ENCODE data around the gene SLC2A4RG. TPM values are rescaled to one million over a fixed set of nuclear protein-coding genes. Genes with fewer than 3 reads are reported as not detected.
"Not testable (repeated sequence)": the region's sequence is repeated elsewhere in the genome, so short reads cannot be mapped to it uniquely, and the experiment has no call there.

The SLC2A4RG gene
- total RNA-seq, 1 experiment from 2014 or later: 88.0 TPM

DNA sequence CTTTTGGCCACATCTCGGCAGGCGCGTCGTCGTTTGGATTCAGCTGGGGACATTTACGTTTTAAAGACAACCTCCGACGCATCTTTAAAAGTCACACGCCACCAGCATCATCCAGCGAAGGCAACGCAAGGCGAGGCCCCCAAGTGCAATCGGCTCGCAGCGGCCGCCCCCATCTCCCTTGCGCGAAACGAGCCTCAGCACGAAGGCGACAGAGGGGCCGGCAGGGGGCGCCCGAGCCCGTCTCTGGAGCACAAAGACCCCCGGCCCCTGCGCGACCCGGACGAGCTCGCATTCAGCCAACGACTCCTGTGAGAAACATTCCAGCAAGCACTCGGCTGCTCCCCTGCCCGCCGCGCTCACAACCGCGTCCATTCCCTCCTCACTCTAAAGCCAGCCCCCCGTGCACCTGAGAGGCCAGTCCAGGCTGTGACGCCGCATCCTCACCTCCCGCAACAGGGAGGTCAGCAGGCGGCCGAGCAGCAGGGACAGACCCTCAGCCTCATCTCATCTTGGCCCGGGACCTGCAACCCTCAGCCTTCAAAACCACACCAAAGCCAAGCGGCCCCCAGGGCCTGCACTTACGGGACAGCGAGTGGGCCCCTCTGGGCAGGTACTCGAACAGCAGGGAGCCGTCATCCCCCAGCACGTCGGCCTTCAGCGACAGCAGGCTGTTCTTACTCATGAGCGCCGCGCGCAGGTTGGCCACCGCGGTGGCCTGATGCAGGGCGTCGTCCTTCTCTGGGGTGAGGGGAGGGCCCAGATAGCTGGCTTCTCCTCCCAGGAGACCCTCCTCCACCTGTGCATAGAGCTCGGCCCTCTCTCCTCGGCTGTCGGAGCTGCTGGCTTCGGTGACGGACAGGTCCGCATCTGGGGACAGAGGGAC, 35.8 kb downstream of the SLC2A4RG start:
- DNase-seq (ENCODE audit: low spot score): no peak

DNA sequence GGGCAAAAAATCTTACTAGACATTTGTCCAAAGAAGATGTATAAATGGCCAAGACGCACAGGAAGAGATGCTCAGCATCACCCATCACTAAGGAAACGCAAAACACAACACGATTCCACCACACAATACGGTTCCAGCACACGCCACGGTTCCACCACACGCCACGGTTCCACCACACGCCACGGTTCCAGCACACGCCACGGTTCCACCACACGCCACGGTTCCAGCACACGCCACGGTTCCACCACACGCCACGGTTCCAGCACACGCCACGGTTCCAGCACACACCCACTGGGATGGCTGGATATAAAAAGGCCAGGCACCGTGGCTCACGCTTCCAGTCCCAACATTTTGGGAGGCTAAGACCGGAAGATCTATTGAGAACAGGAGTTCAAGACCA, 37.3 kb downstream of the SLC2A4RG start:
- DNase-seq (ENCODE audit: low spot score): not testable (repeated sequence)

DNA sequence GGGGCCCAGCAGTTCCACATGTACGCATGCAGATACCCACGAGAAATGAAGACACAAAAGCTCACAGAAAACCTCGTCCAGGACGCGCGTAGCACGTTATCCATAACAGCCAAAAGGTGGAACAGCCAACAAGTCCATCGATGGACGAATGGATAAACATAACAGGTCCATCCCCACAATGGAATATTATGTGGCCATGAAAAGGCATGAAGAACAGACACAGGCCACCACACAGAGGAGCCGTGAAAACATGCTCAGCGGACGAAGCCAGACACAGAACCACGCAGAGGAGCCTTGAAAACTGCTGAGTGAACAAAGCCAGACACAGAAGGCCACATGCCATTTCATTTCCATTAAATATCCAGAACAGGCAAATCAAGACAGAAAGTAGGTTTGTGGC, 38.0 kb downstream of the SLC2A4RG start:
- DNase-seq (ENCODE audit: low spot score): no peak

DNA sequence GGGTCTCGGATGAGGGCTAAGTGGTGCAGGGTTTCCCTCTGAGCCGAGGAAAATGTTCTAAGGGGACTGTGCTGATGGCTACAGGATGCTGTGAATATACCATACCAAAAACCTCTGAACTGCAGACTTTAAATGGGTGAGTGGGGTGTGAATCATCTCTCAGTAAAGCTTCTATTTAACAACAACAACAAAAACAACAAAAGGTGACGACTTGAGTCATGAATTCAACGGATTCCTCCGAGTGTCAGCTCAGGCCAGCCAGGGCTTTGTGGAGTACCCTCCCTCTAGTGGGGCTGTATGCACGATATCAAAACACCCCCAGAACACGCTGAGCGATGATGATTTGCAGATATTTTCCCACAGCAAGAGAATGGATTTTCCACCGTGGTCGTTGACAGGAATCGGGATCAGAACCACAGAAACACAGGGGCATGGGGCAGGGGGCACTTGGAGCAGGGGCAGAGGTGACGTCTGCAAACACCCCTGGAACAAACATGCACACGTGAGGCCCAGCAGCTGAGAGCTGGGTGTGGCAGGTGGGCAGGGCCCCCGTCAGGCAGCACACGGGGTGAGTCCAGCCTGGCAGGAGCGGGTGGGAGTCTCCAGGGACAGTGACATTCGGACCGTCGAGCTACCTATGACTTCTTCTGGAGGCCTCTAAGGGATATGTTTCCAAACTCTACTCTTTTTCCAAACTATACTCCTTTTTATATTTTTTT, 38.6 kb downstream of the SLC2A4RG start:
- DNase-seq (ENCODE audit: low spot score): peak; percentile 74

DNA sequence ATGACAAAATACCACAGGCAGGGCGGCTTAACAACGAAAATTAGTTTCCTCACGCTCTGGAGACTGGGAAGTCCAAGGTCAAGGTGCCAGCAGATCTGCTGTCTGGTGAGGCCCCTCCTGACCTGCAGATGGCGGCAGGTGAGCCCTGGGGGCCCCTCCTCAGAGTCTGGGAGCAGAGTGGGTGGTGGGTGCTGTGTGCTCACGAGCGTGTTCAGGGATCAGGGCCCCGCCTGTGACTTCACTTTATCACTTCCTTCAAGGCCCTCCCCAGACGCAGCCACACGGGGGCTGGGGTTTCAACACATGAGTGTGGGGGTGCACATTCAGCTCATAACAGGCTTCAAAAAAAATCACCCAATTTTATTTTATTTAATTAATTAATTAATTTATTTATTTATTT, 39.3 kb downstream of the SLC2A4RG start:
- DNase-seq (ENCODE audit: low spot score): no peak

DNA sequence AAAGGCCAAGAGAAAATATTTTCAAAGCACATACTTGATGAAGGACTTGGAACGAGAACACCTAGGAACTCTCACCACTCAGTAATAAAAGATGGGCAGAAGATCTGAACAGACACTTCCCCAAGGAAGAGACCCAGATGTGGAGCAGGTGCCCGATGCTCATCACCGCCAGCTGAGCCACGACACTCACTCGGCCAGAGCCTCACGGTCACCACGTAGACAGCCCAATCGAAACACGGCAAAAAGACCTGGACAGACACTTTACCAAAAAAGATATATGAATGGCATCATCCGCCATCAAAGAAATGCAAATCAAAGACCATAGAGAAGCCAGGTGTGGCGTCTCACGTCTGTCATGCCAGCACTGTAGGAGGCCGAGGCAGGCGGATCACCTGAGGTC, 41.6 kb downstream of the SLC2A4RG start:
- no peak for DNase-seq (ENCODE audit: low spot score)

DNA sequence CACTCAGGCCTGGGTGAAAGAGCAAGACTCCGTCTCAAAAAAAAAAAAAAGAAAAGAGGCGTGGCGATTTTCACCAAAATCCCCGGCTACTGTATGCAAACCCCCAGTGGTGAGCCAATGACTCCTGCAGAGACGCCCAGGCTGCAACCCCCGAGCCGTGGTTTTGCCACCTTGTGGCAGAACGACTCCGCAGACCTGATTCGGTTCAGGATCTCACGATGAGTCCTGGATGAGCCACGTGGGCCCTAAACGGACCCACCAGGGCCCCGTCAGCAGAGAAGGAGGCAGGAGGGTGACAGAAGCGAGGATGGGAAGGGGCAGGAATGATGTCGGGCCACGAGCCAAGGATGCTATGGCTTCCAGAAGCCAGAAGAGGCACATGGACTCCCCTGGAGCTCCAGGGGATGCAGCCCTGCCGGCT, 42.5 kb downstream of the SLC2A4RG start:
- no peak for DNase-seq (ENCODE audit: low spot score)

DNA sequence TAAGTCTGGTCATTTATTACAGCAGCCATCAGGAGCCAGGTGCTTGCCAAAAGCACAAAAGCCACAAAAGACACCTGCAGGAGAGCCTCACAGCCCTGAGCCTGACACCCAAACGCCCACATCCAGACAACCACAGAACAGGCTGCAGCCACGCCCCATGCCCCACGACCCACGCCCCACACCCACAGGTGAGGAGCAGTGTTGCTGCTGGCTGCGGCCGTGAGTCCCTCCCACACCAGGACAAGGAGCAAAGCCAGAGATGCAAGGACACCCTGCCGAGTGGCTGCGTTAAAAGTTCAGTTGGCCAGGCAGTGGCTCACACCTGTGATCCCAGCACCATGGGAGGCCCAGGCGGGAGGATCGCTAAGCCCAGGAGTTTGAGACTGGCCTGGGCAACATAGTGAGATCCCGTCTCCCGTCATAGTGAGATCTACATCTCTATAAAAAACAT, 43.0 kb downstream of the SLC2A4RG start:
- DNase-seq (ENCODE audit: low spot score): no peak

DNA sequence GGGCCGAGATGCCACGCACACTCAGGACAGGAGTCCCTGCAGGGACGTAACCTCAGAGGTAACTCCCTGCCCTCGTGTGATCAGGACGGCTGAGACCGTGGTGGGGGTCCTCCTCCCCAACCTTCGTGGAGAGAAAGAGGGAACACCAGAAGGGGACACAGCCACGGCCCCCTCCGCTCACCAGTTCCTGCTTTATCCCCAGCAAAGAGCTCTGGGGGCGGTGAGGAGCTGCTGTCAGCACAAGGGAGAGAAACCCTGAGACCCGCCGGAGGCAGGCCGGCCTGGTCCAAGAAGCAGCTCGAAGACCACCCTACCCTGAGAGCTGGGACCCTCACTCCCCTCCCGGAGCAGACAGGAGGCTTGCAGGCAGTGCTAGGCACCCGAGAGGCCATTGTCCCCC, 44.4 kb downstream of the SLC2A4RG start:
- DNase-seq (ENCODE audit: low spot score): no peak

DNA sequence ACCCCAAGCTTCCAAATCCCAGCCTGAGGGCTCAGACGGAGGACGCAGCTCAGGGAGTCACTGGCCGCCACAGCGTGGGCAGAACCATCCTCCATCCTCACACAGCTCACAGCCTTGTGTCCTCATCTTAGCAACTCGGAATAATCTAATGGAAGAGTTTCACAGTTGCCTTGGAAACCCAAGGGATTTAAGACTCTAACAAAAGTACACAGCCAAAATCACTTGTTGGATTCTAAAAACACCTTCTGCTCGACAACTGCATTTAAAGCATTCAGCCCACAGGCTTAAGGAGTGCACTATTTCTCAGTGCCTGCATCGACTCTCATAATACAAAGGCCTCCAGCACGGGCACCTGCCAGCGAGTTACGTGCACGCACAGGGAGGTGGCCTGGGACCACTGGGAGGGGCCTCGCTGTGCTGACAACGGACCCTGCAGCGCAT, 46.1 kb downstream of the SLC2A4RG start:
- no peak for DNase-seq (ENCODE audit: low spot score)

DNA sequence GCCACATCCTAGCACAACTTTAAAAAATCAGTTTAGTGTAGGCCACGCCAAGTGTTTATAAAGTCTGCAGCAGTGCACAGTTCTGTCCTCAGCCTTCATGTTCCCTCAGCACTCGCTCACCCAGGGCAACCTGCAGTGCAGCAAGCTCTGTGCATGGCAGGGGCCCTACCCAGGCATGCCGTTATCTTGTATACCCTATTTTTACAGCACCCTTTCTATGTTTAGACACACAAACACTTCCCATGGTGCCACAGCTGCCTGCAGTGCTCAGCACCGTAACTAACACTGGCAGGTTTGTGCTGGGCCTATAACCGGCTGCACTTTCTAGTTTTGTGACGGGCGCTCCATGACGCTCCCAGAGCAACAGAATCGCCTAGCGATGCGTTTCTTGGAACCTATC, 47.7 kb downstream of the SLC2A4RG start:
- no peak for DNase-seq (ENCODE audit: low spot score)

DNA sequence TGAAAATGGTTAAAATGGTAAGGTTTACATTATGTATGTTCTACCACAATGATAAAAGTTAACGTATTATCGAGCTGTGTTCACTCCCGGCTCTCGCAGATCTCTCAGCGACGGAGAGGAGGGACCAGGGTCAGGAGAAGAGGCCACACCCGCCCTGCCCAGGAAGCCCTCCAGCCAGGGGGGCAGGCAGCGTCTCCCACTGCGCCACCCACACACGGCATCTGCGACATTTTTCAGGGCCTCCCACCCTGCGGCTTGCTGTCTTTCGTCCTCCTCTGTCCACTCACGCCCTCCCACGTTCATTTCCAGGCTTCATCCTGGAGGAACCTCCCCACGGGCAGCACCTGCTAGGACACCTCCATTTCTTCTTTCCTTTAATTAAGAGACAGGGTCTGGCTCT, 48.2 kb downstream of the SLC2A4RG start:
- DNase-seq (ENCODE audit: low spot score): no peak

DNA sequence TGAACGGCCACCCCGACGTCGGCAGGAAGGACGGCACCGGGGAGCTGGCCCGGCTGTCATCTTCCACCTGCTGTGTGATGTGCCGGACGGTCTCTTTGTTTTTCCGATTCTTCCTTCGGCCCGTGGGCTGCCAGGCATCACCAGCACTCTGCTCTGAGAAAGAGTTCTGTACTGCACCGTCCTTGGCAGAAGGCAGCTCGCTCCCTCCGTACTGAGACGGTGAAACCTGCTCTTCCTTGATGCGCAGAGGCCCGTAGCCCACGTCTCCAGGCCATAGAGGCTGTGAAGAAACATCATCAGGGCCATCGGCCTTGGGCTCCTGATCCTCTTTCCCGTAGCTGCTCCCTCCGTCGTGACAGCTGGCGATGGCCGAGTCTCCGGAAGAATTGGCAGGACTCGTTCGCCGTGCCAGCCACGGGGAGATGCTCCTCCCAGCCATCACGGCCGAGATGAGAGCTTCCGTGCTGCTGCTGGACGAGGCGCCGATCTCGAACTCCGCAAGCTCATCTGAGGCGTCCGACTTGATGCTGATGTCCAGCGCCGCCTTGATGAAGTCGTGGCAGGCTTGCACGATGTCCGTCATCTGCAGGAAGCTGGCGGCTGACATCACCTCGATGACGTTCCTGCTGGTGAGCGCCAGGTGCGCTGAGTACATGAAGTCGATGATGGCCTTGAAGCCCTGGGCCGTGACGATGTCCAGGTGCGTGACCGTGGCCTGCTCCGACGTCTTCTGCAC, 50.4 kb downstream of the SLC2A4RG start:
- no peak for DNase-seq (ENCODE audit: low spot score)

DNA sequence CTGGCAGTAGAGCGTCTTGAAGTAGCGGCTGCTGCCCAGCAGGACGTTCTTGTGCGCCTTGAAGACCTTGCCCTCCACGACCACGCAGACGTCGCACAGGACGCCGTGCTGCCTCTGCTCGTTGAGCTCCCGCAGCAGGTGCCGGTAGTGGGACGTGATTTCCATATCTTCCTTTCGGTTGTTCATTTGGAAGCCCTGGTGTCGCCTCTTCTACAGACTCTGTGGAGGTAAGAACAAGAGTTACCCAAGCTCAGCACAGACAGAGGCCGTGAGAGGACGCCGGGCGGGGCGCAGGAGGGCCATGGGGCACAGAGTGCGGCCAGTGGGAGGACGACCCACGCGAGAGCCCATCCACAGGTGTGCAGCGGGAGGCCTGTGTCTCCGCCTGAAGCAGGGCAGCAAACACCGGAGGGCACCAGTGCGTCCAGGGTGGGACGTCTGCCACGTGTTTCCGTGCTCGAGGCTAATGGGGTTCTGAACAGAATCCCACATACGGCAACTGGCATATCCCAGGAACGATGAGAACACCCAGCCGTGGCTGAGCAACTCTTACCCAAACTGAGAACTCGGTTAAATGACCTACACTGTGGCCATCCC, 51.1 kb downstream of the SLC2A4RG start:
- no peak for DNase-seq (ENCODE audit: low spot score)

DNA sequence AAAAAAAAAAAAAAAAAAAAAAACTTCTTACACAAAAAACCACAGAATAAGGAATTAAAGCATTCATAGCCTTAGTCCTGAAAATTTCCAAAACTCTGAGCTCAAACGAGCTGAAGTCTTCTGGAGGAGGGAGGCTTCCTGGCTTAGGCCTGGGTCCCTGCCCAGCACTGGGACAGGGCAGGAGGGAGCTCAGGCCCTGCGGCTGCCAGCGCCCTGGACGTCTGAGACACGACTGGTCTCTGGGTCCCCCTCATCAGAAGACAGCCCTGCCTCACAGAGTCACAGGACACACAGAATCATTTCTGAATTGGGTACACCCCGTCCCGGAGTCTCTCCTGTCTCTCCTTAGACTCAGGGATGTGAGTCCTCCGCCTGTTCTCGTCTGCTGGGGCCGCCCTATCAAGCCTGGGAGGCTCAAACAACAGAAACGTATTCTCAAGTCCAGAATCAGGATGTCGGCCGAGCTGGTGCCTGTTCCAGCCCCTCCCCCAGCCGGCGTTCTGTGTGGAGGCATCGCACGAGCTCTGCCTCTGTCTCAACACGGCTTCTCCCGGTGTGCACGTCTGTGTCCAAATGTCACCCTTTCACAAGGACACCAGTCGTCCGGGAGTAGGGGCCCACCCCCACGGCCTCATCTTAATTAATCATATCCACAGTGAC, 52.1 kb downstream of the SLC2A4RG start:
- DNase-seq (ENCODE audit: low spot score): no peak

DNA sequence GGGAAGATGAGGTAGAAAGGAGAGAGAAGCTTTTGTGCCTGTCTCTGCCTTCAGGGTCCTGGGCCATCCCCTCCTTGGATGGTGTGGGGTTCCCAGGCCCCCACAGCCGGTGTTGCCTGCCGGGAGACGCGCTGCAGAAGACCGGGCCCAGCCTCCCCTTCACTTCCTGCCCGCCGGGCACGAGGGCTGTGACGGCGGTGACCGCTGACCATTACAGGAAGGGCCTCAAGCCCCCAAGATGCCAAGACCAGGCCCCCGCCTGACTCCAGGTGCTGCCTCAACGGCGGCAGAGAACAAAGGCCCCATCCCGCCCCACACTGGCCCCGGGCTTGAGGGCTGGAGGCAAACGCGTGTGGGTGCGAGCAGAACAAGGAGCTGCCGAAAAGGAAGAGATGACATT, 53.3 kb downstream of the SLC2A4RG start:
- no peak for DNase-seq (ENCODE audit: low spot score)

Other genes starting within 250 kb of the SLC2A4RG start
- gene EEF1A2, start 240.7 kb upstream of the SLC2A4RG start, total RNA-seq (2014; rRNA removed; shearing (Covaris generic)): 88.1 and 91.0 TPM in 2 replicates
- gene PPDPF, start 219.0 kb upstream of the SLC2A4RG start, total RNA-seq (2014; rRNA removed; shearing (Covaris generic)): 67.4 and 70.6 TPM in 2 replicates
- 2.0 and 2.4 TPM in 2 replicates for gene PTK6, start 202.4 kb upstream of the SLC2A4RG start, total RNA-seq (2014; rRNA removed; shearing (Covaris generic))
- gene SRMS, start 192.0 kb upstream of the SLC2A4RG start, total RNA-seq (2014; rRNA removed; shearing (Covaris generic)): not detected in 2 replicates
- gene FNDC11, start 185.6 kb upstream of the SLC2A4RG start, total RNA-seq (2014; rRNA removed; shearing (Covaris generic)): 1.8 and 2.9 TPM in 2 replicates
- 17.1 and 17.2 TPM in 2 replicates for gene HELZ2, start 165.5 kb upstream of the SLC2A4RG start, total RNA-seq (2014; rRNA removed; shearing (Covaris generic))
- gene GMEB2, start 112.7 kb upstream of the SLC2A4RG start, total RNA-seq (2014; rRNA removed; shearing (Covaris generic)): 15.0 and 17.5 TPM in 2 replicates
- 2.2 and 2.6 TPM in 2 replicates for gene STMN3, start 86.4 kb upstream of the SLC2A4RG start, total RNA-seq (2014; rRNA removed; shearing (Covaris generic))
- gene RTEL1, start 81.5 kb upstream of the SLC2A4RG start, total RNA-seq (2014; rRNA removed; shearing (Covaris generic)): 17.8 and 22.2 TPM in 2 replicates
- 2.4 and 3.4 TPM in 2 replicates for gene TNFRSF6B, start 43.1 kb upstream of the SLC2A4RG start, total RNA-seq (2014; rRNA removed; shearing (Covaris generic))
- gene ARFRP1, start 31.8 kb upstream of the SLC2A4RG start, total RNA-seq (2014; rRNA removed; shearing (Covaris generic)): 61.1 and 65.7 TPM in 2 replicates
- 29.8 and 33.2 TPM in 2 replicates for gene ZGPAT, start 31.7 kb upstream of the SLC2A4RG start, total RNA-seq (2014; rRNA removed; shearing (Covaris generic))
- gene LIME1, start 3.1 kb upstream of the SLC2A4RG start, total RNA-seq (2014; rRNA removed; shearing (Covaris generic)): 53.8 and 59.0 TPM in 2 replicates
- 6.8 and 10.3 TPM in 2 replicates for gene ZBTB46, start 91.5 kb downstream of the SLC2A4RG start, total RNA-seq (2014; rRNA removed; shearing (Covaris generic))
- gene ABHD16B, start 121.7 kb downstream of the SLC2A4RG start, total RNA-seq (2014; rRNA removed; shearing (Covaris generic)): not detected in 2 replicates
- 149 and 174 TPM in 2 replicates for gene TPD52L2, start 125.5 kb downstream of the SLC2A4RG start, total RNA-seq (2014; rRNA removed; shearing (Covaris generic))
- gene DNAJC5, start 155.3 kb downstream of the SLC2A4RG start, total RNA-seq (2014; rRNA removed; shearing (Covaris generic)): 48.1 and 50.2 TPM in 2 replicates
- gene UCKL1, start 216.6 kb downstream of the SLC2A4RG start, total RNA-seq (2014; rRNA removed; shearing (Covaris generic)): 27.2 and 27.6 TPM in 2 replicates
- gene ZNF512B, start 230.2 kb downstream of the SLC2A4RG start, total RNA-seq (2014; rRNA removed; shearing (Covaris generic)): 16.8 and 17.0 TPM in 2 replicates
- 0.77 TPM in 1 of 2 replicates, not detected in the other for gene SAMD10, start 239.9 kb downstream of the SLC2A4RG start, total RNA-seq (2014; rRNA removed; shearing (Covaris generic))
- gene PRPF6, start 241.4 kb downstream of the SLC2A4RG start, total RNA-seq (2014; rRNA removed; shearing (Covaris generic)): 74.2 and 74.7 TPM in 2 replicates

All from A172 (cell line).